GM19023 (cell line): Measurements from ENCODE around the gene MKRN1.
"Not testable (repeated sequence)": the region's sequence is repeated elsewhere in the genome, so short reads cannot be mapped to it uniquely, and the experiment has no call there.

Experiments used
- ATAC-seq: cut with Tn5 transposase; IDR thresholded peaks from one replicate; pipeline ENCODE4 v1.9.1; 2021; ENCODE audit warnings: mild to moderate bottlenecking, moderate library complexity; ENCODE audit not compliant: unreplicated experiment

Gene MKRN1

GRCh38 chr7:140484951-140485499 is 5.7 kb upstream of the MKRN1 start:
- no peak for ATAC-seq

- no peak for ATAC-seq
These were observed 5.2 kb upstream of the MKRN1 start for GRCh38 chr7:140484479-140484878.

DNA sequence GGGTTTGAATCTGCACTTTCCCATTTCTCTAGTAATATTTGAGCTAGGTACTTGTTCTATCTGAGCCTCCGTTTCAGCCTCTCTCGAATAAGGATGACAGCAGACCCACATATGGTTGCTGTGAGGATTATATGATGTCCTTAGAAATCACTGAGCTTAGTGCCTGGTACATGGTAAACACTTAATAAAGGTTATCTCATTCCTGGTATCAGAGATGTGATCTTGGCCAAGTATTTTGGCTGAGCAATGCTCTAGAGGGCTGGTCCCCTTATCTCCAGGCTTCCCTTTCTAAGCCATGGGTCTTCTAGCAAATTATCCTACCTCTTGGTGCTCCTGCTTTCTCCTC is 407 bp upstream of the MKRN1 start:
- ATAC-seq = no peak

DNA sequence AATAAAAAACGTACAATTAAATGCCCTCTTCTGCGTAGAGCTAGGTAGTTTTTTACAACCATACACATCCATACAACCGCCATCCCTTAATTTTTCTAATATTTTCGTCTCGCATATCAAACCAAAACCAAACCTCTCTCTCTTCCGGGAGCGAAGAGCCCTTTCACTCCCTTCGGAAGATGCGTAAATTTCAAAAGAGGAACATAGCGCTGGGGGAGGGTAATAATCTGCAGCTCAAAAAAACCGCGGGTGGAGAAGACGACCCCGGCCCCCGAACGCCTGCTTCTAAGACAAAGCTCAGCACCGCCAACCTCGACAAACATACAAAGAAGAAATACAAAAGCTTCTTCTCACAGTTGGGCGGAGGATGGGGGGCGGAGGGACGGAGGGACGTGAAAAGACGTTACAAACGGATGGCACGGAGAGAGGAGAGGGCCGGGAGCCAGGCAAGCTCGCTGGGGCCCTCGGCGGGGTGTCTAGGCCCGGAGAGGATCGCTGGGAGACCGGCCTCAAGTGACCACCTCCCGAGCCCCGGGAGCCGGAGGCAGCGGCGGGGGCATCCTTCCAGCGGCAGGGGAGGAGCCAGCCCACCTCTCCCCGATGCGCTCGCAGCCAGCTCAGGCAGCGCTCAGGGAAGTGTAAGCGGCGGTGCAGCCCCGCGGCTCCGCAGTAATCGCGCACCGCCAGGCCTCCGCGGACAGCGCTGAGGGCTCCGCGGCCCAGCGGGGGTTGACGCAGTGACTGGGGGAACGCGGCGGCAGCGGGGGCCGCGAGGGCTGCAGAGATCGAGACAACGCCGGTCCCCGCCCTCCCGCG is 851 bp downstream of the MKRN1 start:
- ATAC-seq = peak; percentile 22

GRCh38 chr7:140476698-140477261 is 2.5 kb downstream of the MKRN1 start:
- no peak for ATAC-seq

DNA sequence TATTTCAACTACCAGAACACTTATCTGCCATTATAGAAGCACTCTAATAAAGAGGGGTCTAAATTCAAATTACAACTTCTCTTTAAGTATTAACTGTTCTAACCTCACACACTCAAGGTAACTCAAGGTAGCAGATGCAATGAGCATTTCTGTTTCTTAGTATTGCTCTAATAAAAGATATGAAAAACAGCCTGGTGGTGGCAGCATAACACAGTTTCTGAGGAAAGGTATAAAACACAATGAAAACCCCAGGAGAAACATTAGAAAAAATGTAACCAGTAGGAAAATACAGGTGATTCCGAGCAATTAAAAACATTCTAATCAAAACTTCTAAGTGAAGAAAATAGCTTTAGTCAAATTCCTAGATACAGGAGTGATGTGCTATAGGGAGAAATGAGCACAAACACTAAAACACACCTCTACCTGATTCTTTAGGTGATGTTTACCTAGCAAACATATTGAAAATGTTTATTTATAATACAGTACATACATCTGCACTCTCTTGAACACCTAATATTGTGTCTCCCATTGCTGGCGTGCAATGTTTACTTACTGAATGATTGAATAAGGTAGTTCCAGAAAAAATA is 3.5 kb downstream of the MKRN1 start:
- ATAC-seq = no peak

DNA sequence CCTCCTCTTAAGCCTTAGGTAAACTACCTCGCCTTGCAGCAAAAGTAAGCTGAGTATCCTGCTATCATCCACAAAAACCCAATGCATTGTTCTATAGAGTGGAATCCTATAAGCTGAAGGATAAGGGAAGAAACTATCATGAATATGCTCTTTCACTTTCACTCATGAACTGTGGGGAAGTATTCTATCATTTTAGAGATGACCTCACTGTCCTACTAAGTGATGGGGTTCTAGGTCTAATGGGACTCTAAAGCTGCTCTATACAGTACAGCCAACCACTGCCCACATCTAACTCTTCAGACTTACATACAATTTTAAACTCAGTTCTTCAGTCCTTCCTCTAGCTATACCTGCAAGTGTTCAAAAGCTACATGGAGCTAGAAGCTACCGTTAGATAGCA is 16.2 kb downstream of the MKRN1 start:
- ATAC-seq = no peak

DNA sequence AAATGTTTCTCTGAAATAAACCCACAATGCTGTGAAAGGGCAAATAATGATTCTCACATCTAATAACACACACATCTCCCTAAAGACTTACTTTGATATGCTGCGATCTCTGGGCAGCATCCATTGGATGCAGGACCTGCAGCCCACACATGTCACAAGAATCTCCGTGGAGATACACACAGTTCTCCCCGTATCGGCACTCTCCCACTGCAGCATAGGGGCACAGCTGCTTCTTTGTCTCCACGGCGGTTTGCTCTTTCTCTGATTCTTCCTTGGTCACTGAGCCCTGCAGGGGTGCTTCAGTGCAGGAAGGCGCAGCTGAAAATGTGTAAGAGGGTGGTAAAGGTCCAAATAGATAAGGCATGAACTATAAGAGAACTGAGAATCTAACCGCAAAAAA is 20.4 kb downstream of the MKRN1 start:
- ATAC-seq = no peak

DNA sequence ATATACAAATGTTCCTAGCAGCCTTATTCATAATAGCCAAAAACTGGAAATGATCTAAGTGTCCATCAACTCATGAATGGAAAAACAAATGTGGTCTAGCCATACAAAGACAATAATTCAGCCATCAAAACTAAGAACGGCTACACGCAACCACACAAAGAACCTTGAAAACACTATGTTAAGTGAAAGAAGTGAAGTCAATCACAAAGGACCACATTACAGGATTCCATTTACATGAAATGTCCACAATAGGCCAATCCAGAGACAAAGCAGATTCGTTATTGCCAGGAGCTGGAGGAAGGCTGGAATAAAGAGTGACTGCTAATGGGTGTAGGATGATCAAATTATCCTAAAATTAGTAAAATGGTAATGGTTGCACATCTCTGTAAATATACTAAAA is 21.1 kb downstream of the MKRN1 start:
- no peak for ATAC-seq

DNA sequence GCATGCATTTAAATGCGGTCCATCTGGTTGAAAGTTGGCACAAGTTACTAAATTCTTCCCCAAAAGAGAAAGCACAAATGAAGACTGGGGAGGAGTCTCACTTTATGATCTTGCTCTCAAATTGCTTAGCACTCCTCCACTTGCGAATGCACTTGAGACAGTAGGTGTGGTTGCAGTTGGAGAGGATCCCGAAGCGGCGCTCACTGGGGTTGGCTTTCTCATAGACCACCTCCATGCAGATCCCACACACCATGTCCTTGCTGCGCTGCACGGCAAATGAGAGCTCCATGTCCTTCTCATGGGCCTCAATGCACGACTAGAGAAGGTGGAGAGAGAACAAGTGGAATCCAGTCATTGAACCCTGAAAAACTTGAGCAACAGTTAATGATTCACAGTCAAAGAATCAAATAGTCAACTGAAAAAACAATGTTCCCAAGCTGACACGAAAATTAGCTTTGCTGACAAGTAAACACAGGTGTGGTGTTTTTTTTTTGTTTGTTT is 22.7 kb downstream of the MKRN1 start:
- ATAC-seq = no peak

DNA sequence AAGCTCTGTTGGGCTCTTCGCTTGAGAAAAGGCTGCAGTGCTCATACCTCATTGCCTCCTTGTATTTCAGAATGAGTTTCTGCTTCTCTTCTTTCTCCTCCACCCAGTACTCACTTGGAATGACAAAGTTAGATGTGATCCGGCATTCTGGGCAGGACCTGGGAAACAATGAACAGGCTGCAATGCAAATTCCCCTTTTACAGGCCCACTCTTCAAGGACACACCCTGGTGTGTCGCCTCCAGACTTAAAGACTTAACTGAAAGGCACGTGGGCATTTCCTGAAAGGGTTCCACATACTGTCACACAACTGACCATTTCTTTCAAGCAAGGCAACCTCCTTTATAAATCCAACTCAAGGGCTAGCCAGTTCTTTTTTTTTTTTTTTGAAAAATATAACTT is 23.6 kb downstream of the MKRN1 start:
- ATAC-seq = no peak

DNA sequence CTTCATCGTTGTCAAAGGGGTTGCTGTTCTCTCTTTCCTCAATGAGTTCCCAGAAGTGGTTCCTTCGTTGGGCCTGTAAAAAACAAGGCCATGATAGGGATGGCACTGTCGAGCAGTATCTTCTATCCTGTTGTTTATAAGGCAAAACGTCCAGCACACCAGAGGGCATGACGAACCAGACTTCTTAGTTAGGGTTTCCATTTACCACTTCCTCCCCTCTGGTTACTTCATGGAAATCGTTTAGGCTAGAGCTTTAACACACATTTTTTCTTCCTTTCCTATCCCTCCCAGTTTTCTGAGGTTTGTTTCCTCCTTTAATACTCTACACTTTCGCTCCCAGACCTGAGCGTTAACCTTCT is 24.7 kb downstream of the MKRN1 start:
- ATAC-seq = no peak

DNA sequence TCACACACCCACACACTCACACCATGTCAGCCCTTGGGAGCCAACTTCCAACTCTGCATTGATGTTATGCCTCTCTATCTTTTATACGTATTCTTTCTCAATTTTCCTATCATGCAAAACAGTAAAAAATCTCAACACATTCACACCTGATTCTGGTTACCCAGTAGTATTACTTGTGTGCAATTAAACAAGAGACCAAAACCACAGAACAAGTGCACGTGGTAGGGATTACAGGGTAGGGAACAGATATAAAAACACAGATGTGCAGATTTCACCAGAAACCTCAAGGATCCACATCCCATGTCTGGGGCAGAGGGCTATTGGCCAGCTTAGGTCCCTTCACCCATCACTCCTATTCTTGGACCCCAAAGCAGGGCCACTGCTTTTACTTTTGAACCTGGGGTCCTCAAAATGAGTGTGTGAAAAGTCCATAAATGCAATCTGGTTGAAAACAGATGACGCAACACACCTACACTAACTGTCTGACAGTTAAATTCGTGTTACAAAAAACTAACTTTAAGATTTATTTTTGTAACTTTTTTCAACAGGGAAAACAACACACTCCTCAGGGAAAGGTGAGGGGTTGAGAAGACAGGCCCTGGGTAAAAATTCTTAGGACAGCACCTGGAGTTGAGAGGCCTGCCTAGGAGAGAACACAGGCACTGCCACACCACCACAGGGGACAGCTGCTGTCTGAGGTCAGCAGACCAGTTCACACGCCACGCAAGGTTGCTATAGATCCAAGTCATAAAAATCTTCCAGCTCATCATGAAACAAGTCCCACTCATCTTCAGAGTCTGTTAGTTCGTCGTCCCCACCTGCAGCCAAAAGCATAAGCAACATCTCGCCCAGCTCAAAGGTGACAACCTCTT is 25.3 kb downstream of the MKRN1 start:
- not testable (repeated sequence) for ATAC-seq

DNA sequence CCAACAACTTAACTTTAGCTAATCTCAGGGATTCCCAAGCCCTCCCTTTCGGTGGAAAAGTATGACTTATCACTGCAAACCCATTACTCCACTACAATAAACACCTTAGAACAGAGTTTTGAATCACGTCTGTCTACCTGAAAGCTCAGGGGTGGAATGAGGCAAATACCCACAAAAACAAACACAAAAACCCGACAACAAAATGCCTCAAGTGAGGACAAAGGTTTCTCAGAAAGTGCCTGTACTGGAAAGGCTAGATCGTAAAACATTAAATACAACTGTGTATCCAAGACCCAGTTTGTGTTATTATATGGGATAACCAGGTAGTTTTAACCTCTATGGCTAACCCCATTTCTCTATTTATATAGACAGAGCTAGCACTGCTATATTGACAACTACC is 26.0 kb downstream of the MKRN1 start:
- ATAC-seq = no peak

- no peak for ATAC-seq
These were observed 27.6 kb downstream of the MKRN1 start for GRCh38 chr7:140451716-140452115.

GRCh38 chr7:140448781-140449480 is 30.4 kb downstream of the MKRN1 start:
- no peak for ATAC-seq

DNA sequence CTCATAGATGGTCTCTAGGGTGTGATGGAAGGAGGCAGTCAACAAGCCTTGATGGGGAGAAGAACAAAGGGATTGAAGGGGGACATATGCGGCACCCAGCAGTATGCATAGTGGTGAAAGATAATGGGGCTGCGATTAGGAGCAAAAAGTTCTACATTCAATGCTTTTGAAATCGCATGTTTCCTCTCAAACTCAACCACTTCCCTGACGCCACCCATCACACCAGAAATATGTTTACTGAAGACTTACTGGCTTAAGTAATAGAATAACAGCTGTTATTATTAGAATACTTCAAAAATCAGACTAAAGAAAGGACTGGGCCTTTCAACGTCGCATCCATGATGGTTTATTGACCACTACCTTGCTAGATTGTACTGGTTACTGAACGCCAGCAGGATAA is 31.5 kb downstream of the MKRN1 start:
- no peak for ATAC-seq

DNA sequence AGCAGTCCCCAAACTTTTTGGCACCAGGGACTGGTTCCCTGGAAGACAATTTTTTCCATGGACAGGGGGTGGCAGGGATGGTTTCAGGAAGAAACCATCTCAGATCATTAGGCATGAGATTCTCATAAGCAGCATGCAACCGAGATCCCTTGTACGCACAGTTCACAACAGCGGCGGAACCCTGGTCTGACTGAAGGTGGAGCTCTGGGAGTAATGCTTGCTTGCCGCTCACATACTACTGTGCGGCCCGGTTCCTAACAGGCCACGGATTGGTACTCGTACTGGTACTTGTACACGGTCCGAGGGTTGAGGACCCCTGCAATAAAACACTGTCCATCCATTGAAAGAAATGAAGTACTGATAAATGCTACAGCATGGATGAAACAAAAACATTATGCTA is 32.8 kb downstream of the MKRN1 start:
- no peak for ATAC-seq

DNA sequence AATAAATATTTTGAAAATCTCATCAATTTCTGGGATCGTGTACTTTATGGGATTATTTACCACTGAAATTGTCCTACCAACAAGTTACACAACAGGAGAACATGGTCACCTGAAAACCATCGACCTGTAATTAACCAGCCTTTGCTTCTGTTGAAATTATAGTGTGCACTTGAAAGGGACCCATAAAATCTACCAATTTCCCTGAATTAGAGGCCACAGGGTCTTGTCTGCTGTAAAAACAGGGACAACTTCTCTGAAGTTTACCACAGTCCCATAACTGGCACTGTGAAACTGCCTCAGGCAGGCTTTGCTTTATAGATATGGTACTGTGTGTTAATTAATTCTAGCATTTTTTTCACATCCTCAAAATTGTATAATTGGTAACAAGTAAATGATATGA is 37.8 kb downstream of the MKRN1 start:
- ATAC-seq = no peak

DNA sequence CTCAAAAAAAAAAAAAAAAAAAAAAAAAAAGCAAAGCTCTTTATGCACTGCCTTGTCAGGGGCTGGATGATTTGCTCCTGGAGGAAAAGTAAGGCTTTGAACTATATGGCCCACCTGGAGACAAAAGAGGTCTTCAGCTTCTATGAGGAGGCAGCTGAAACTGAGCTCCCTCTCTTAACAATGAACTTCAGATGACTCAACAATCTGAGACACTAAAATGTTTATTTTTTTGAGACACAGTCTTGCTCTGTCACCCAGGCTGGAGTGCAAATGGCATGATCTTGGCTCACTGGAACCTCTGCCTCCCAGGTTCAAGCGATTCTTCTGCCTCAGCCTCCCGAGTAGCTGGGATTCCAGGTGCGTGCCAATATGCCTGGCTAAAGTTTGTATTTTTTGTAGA is 38.7 kb downstream of the MKRN1 start:
- ATAC-seq = no peak

GRCh38 chr7:140439359-140439758 is 39.9 kb downstream of the MKRN1 start:
- peak; percentile 90 for ATAC-seq
